Ureter (tissue), 1 donor: ENCODE results near the gene ZFYVE28. TPM values are rescaled to one million over a fixed set of nuclear protein-coding genes. Genes with fewer than 3 reads are reported as not detected.

Source experiments
- DNase-seq: peaks from one replicate; pipeline ENCODE4 v3.0.0-alpha.2; 2020; ENCODE audit warnings: low spot score
- total RNA-seq: library from RNA; stranded (reverse); gene quantifications from one replicate; pipeline ENCODE4 v1.2.4, GENCODE V29; 2023
- donor health status: DM: yes; HTN: yes; CAD: no.

The ZFYVE28 gene
- total RNA-seq, 1 donor from 2014 or later, result 19.8 TPM

DNA sequence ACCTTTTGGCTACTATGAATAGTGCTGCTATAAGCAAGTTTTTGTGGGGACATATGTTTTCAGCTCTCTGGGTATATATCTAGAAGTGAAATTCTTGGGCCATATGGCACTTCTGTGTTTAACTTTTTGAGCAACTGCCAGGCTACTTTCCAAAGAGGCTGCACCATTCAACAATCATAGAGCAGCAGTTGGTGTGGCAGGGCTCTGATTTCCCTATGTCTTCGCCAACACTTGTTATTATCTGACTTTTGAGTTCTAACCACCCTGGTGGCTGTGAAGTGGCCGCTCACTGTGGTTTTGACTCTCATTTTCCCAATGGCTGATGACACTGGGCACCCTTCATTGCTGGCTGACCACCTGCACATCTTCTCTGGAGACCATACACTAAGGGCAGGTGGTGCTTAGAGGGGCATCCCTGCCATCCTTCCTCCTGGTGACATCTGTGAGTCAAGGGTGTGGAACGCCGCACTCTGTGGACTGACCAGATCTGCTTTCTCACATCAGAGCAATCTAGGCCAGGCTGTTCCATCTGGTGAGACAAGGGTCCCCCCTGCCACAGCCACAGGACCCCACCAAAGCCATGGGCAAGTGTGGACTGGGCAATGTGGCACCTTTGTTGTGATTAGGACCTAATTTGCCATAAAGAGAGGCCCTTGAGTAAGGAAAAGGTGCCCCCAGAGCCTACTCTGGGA is 49.6 kb downstream of the ZFYVE28 start:
- no peak for DNase-seq

DNA sequence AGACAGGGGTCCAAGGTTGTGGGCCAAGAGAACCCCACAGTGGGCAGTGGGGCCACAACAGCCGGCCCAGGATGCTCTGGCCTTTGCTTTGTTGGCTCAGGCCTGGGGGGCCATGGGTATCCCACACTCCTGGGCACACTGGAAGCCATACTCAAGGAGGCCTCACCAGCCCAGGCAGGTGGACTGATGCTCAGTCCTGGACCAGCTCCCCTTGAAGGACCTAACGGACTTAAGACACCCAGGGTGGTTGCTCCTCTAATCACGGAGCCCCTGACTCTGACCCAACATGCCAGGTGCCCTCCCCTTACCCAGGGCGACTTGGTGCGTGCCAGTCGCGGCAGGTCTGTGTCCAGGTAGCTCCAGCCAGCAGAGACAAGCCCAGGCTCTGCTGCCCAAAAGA is 50.8 kb downstream of the ZFYVE28 start:
- DNase-seq, result no peak

DNA sequence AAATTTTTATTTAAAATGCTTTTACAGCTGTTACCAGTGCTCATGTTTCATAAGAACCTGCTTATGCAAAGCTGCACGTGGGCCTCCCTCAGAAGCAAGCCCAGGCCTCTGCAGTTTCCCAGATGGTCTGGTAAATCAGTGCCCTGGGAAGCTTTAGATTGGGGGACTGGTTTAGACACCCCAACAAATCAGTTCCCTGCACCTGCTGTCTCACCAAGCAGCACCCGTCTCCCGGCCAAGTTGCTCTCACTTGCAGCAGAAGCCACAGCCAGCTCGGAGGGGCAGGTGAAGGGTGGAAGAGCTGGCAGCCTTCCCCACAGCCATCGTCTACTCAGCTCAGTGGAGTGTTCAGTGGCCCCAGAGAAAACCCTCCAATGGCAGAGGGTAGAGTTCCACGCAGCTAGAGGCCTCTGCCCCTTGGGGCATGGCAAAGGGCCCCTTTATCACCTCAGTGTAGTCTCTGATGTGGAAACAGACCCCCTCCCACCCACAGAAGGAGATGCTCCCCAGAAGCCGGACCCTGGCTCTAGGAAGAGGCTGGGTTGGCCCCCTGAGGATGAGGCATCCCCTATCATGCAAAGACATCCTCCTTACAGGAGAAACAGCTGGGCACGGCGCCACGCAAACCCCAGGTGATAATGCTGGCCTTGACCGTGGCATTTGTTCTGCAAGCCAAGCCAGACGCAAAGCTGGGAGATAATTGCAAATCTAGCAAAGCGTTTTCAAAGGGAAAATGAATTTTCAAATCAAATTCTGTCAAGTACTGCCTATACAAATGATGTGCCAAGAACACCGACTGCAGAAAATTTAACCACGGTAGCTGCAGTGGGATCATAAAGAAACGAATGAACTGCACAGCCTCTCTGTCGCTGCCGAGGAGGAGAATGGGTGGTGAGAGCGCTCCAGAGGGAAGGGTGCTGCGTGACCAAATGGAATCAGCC is 51.9 kb downstream of the ZFYVE28 start:
- no peak for DNase-seq

DNA sequence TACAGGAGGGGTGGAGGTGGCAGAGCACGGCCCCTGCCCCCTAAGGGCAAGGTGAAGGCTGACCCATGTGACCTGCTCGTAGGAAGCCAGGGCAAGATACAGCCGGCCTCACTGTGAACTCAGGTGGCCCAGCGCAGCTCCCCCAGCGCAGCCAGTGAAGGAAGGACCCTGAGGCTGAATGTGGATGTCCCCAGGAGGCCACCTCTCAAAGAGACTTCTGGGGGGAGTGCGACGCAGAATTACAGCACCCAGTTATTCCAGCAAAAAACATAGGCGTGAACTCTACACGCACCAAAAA is 52.6 kb downstream of the ZFYVE28 start:
- no peak for DNase-seq

DNA sequence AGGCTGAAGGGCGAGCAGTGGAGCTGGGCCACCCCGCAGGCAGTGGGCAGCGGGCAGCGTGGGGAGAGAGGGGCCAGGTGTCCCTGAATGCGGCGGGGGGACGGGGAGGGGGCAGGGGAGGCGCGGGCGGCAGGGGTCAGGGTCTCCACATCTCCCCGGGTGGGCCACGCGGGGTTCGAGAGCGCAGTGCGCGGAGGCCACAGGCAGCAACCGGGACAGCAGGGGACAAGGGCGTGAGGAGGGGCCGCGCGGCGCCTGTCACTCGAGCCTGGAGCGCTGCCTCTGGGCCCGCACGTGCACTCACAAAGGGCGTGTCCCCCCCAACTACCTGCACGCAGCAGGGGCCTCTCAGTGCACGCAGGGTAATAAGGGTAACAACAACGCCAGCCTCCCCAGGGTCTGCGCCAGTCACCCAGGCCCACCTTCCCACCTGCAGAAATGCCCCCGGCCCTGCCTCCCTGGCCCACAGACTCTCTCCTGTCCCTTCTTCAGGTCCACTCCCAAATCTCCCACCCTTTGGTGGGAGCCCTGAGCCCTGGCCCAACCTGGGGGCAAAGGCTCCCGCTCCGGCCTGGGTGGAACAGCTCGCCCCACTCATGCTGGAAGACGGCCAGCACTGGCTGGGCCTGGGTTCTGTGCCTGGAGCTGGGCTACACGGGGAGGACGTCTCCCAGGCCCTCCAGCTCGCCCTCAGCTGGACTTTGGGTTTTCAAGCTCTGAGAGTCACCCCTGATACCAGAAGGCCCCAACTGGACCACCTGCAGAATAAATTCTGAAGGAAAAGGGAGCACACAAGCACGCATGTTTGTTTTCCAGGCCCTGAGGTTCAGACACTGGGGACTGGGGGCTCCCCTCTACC is 53.2 kb downstream of the ZFYVE28 start:
- DNase-seq, result no peak

DNA sequence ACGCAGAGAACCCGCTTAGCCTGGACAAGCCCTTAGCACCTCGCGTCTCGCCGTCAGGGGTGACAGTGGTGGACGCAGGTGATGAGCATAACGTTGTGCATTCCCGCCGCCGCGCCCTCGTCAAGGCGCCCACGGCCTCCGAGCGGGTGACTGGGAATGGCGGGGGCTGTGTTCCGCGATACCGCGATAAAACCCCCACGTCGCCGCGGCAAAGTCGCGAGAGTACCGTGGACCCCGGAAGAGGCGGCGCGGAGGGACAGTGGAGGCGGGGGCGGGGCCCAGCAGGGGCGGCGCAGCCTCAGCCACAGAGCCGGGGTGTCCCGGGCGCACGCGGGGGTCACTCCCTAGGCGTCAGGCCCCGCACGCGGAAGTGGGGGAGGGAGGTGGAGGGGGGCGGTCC is 53.8 kb downstream of the ZFYVE28 start:
- no peak for DNase-seq

DNA sequence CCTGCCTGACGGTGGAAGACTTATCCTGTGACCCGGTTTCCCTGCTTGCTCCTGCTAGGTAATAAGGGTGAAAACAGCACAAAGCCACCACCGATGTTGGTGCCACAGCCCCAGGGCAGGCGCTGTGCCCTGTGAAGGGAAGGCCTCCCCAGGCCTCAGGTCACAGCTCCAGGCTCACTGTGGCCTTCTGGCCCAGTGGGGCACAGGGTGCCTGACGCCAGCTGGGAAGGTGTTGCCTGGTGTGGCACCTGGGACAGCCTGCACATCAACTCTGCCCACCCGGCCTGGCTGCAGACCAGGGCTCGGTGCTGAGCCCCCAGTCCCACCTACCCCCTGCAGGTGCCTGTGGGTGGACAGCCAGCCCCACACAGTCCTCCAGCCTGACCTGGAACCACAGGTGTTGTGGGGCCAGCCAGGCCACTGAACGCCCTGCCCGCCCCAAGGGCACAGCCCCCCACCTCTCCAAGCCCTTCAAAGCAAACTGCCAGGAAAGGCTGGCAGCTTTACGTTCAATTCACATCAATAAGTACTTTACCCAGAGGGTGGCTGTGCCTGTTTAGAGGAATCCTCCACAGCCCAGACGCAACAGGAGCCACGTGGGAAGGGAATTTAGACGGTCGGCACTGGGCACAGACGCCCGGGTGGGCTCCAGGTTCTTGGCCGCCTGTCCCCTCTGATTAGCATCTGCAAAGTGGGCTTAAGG is 54.3 kb downstream of the ZFYVE28 start:
- DNase-seq, result no peak

DNA sequence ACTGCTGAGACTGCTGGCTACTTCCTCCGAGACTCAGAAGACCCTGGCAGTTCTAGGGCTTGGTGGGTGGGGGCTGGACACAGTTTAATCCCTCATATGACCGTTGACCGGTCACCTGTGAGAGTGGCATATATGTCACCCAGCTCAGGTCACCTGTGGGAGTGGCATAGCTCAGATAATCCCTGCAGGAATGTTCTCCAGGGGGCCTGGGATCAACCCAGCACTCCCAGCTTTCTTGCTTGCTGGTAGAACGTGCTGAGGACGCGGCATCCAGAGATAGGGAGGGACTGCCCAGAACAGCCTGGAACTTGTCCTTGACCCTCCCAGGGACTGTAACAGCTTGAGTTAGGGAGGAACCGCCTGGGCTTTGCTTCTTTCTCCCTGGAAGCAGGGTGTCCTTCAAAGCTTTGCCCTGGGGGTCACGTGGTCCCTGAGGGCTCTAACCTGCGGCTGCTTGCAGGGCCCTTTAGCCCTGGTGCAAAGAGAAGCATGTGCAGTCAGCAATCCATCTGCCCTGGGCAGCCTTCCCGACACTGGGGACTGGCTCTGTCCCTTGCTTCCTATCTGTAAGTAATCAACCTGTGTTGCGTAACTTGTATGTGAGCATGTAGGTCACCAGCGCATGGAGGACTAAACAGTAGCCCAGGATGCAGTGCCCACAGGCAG is 55.3 kb downstream of the ZFYVE28 start:
- DNase-seq, result no peak

DNA sequence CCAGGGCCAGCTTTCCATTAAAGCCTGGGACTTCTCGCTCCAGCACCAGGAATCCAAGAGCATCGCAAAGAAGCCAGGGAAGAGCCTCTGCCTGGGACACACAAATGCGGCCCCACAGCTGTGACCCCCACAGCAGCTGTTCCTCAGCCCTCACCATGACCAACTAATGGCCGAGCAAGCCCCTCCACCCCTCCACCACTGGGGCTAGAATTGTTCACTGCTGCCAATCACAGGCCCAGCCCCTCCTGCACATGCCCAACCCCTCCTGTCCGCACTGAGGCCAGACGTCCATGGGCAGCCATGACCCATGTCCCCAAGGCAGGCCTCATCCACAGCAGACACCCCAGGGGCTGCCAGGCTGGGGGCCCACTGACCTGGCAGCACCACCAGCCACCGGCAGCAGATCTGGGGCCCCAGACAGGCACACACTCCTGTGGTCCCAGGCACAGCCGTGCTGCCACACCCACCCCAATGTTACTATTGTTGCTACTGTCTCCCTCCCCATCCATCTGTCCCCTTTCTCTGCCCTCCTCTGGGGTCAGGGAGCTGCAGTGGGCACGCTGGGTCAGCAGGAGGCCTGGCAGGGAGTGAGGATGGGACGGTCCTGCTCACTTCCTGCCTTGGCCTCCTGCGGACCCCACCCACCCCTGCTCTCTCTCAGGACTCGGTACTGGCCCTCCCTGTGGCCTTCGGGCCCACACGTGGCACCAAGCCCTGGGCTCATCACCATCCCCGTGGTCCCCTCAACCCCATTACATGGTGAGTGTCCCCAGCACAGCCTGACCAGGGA is 56.0 kb downstream of the ZFYVE28 start:
- no peak for DNase-seq

DNA sequence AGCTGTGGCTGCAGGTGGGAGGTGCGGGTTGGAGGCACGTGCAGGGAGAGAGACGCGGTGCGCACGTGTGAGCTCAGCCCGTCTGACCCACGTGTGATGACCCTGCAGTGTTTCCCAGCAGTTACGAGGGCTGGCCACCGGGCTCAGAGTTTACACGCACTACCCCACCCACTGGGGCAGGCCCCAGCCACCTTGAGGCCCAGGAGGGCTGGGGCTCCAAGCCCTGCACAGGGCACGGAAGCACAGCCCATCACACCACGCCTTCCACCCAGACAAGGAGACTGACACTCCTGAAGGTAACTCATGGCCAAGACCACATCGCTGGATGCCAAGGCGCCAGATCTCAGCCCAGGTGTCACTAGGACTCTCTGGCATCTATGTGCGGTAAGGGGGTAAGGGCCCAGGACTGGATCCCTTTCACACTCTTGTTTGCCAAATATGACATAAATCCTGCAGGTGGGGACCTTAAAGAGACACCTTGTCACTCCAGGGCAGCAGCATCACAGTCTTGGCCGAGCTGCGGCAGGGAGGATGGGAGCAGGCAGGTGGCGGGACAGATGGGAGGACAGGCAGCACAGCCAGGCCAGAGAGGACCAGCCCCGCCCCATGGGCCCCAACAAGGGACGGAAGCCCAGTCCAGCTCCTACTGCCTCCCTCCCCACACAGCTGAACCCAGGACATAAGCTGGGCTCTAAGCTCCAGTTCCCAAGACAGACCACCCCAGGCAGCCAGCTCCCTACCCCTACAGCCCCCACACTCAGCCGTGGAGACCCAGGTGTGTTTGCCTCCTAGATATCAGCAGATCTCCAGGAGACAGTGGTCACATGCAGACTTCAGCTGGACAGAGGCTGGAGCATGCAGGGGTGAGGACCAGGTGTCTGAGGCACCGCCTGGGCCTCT is 56.8 kb downstream of the ZFYVE28 start:
- DNase-seq, result no peak

DNA sequence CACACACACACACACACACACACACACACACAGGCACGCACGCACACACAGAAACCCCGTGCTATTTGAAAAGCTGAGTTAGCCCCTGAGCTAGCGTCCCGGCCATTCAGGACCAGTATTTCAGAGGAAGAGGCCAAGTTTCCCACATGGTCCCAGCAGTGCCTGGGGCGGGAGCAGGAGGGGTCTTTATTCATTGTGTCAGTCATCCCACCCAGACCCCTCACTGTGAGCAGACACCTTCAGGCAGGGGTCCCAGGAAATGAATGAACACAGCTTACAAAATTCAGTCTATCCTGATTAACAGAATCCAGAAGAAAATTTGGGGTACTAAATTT is 58.1 kb downstream of the ZFYVE28 start:
- no peak for DNase-seq

DNA sequence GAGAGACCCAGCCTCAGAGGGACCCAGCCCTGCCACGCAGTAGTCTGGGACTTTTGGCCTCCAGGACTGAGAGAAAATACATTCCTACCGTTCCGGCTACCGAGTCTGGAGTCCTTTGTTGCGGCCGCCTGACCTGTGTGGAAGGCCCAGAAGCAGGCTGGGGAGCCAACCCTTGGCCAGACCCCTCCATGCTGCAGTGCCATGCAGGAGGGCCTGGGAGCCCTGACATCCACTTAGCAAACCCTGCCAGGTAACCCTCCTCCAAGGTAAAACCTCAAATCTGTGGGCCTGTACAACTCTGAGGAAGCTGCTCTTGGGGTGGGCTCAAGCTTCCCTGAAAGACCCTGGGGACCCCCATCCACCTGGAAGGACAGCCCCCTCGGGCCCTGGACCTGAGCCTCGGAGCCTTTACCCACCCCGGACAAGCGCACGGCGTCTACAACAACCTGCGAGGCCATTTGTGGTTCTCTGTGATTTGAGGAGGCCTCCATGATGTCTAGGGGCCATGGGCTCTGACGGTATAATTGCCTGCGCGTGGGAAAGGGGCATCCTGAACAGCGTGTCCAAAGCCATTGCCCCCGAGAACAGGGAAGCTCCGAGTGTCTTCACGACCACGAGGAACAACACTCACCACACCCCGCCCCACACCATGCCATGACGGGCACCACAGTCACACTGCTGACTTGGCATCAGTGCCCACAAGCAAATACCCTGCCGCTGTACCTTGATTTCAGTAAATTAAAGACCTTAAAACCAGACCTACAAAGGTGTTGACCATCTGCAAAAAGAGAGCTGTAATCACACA is 58.7 kb downstream of the ZFYVE28 start:
- DNase-seq, result no peak

DNA sequence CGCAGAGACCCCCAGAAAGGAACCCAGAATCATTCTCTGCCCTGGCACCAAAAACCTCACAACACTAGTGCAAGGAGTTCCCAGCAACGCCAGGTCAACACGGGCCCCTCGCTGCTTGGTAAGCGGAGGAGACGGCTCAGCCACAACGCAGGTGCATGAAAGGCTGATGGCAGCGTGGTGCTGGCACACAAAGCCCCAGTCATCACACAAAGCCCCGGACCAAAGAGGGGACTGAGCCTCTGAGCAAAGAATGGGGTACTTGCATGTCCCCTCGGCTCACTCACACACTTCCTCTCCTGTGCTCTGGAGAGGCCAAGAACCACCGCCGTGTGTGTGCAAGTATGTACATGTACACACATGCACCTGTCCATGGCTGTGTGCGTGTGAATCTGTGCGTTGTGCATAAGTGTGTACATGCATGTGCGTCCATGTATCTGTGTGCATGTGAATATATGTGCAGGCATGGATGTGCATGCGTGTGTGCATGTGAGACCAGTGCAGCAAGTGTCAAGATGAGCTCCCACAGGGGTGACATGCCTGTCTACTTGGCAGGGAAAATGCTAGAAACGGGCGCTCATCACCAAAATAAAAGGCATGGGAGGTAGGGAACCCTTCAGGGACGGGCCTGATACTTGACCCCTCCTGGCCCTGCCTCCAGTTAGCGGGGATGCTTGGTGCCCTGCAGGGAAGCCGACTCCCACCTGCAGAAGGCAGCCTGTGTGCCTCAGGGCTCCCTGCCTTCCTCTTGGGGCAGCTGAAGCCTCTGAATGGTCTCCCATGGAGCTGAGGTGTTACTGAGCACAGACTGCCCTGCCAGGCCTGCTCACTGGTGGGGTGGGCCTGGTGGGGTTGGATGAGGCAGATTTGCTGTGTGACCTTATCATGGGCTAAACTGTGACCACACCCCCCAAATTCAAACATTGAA is 60.4 kb downstream of the ZFYVE28 start:
- no peak for DNase-seq

DNA sequence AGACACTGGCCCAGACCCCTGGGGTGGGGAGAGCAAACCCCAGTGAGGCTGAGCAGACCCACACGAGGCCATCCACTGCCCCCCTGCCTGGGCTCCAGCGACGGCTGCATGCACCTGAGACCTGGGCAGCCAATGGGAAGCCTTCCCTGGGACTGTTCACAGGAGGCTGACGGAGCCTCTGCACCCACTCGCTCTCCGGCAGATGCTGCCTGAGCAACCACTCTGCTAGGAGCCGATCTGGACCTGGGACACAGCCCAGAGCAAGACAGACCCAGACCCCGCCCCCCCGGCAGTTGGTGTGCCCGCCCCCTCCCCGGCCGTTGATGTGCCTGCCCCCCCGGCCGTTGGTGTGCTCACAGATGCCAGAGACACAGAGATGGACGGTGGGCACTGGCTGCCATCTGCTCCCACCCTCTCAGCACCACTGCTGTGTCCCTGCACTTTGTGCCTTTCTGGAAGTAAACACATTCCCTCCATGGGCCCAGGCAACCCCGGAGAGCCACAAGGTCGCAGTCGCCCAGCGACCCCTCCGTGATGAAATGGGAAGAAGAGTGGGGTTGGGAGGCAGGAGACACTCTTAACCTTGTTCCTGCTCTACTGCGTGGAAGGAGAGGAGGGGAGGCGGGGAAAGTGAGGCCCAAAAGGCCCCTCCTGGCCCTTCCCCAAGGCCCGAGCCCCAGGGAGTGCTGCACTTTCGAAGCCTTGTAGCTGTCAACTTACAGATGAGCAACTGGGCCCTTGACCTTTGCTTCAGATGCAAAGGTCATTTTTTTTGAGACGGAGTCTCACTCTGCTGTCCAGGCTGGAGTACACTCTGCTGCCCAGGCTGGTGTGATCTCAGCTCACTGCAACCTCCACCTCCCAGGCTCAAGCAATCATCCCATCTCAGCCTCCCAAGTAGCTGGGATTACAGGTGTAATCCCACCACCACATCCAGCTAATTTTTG is 62.0 kb downstream of the ZFYVE28 start:
- no peak for DNase-seq

DNA sequence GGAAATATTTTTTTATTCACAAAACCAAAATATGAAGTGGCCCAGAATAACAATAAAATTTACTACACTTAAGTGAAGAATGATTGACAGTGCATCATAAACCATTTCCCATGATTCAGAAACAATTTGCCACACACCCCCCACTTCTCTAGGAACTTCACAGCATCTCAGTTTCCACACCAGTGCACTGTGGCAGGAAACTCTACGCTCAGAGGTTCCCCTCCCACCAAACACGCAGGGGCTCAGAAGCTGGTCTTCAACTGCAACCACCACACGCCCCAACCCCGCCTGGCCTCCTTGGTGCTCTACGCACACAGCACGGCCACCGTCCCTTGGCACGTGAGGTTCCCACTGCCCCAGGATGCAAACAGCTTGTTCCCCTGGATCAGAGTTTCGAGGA is 63.7 kb downstream of the ZFYVE28 start:
- DNase-seq, result no peak

DNA sequence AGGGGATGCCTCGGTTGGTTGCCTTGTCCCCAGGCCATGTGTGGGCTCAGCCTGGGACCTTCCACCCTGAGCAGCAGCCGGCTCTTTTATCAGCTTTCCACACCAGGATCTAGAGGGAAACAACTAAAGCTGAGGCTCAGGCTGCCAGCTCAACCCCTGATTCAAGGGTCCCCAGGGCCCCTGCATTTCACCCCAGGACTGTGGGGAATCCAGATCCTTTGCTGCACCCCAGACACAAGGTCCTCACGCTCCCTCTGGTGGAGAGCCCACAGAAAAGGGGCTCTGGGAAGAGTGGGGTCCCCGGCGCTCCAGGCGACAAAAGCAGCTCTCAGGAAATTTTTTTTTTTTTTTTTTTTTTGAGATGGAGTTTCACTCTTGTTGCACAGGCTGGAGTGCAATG is 64.3 kb downstream of the ZFYVE28 start:
- DNase-seq, result no peak
